ENCODE data around the gene C2CD2. TPM values are rescaled to one million over a fixed set of nuclear protein-coding genes. Genes with fewer than 3 reads are reported as not detected.

Gene C2CD2
- total RNA-seq, 4 donors from 2014 or later = 1.7 to 7.2 (median 2.4) TPM

- Histone ChIP-seq H3K27ac (no peak overlapping the region), H3K4me1 (peaks cover 0 to 9% of the 10 kb centered on the region in 2 donors), H3K36me3 (no peaks in the 10 kb centered on the region), H3K9me3 (no peaks in the 10 kb centered on the region), H3K4me3 (no peak overlapping the region), H3K27me3 (no peaks in the 10 kb centered on the region)
- DNase-seq = no peak
- in situ Hi-C loops (cut with MboI; ENCODE audit: low sequenced_read_pairs in 4 of 4) = no loop called here
- no peak for ATAC-seq
- TF ChIP-seq POLR2A (IDR thresholded peaks at IDR 0.05) (no peak), CTCF (IDR thresholded peaks at IDR 0.05 in 4 of 5, conservative IDR thresholded peaks at IDR 0.05 in 1 of 5) (no peak)
- intact Hi-C loops (cut with DNase I; ENCODE audit: low total_unique reads) = loop anchor here (5.0 kb wide), 4 partner anchors 83 to 707 kb away; partner anchors contain the start of gene BACE2
These were observed 79.2 kb downstream of the C2CD2 start for GRCh38 chr21:41874611-41875010.

DNA sequence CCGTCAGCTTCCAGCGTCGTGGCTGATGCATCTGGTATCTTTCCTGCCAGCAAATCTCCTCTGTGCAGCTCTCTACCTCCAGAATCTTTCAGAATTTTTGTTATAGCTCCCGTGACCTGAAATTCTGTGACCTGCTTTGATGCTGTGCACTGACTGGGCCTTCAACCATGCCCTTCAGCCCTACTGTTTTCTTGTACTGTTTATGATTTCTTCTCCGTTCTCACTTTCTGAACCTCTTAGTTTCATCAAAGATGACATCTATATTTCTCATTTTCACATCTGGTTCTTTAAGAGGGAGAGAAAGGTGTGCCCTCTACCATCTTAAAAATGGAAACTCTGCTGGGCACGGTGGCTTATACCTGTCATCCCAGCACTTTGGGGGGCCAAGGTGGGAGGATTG, 80.4 kb downstream of the C2CD2 start:
- DNase-seq (no peak), ATAC-seq (no peak)
- H3K36me3 ChIP-seq = no peaks in the 10 kb centered on the region
- H3K27me3 ChIP-seq = no peaks in the 10 kb centered on the region
- peaks cover 0 to 9% of the 10 kb centered on the region in 2 donors for H3K4me1 ChIP-seq
- H3K27ac ChIP-seq = no peak overlapping the region
- intact Hi-C loops (cut with DNase I; ENCODE audit: low total_unique reads) = no loop called here
- in situ Hi-C loops (cut with MboI; ENCODE audit: low sequenced_read_pairs in 4 of 4) = no loop called here
- H3K4me3 ChIP-seq = no peak overlapping the region
- H3K9me3 ChIP-seq = no peaks in the 10 kb centered on the region
- TF ChIP-seq CTCF (IDR thresholded peaks at IDR 0.05 in 4 of 5, conservative IDR thresholded peaks at IDR 0.05 in 1 of 5) = no peak
- TF ChIP-seq POLR2A (IDR thresholded peaks at IDR 0.05) = no peak

DNA sequence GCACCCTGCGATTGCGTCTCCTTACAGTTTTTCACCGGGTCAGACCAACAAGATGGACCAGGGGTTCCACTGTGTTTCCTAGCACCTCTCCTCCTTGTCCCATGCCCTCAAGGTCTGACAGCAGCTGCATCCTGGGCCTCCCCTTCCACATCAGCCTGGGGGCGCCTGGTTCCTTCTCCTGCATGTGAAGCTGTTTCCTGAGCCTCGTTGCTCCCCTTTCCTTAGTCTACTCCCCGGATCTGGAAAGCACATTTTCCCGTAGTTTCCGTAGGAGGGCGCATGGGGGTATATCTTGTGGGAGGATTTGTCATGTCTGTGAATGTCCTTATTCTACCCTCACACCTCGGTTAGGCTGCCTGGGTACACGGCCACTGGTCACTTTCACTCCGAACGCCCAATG, 80.8 kb downstream of the C2CD2 start:
- in situ Hi-C loops (cut with MboI; ENCODE audit: low sequenced_read_pairs in 4 of 4) (no loop called here), intact Hi-C loops (cut with DNase I; ENCODE audit: low total_unique reads) (no loop called here)

DNA sequence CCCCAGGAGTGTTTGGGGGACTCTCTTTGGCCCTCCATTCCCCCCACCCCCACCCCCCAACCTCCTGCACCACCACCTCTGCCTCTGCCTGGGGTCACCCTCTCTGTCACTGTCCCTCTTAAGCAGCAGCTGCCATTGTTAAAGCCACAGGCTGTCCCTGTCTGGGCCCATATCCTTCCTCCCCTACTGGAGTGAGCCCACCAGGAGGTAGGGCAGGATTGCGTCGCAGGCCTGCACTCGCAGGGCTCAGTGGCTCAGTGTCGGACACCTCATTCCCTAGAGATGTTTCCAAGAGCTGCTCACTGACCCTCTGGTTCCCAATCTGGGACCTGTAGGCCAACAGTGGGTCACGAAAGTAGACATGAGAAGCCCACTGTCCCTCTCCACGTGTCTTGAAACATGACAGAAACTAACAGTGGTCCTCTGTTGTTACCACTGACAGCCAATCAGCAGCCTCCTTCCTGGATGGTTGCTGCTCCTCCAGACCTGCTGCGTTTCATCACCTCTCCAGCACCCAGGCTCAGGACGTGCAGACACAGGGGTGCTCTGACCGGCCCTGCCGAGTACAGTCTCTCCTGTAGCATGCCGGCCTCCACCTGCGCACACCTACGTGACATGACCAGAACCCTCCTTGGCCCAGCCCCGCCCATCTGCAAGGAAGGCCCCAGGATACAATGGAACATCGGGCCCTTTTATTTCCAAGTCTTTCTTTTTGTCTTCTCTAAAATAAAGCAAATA, 82.4 kb downstream of the C2CD2 start:
- H3K27me3 ChIP-seq = no peaks in the 10 kb centered on the region
- no peaks in the 10 kb centered on the region for H3K4me1 ChIP-seq
- H3K36me3 ChIP-seq = no peaks in the 10 kb centered on the region
- in situ Hi-C loops (cut with MboI; ENCODE audit: low sequenced_read_pairs in 4 of 4) (no loop called here), intact Hi-C loops (cut with DNase I; ENCODE audit: low total_unique reads) (no loop called here)
- no peak for DNase-seq
- no peaks in the 10 kb centered on the region for H3K9me3 ChIP-seq
- no peak for TF ChIP-seq POLR2A (IDR thresholded peaks at IDR 0.05)
- no peak overlapping the region for H3K4me3 ChIP-seq
- ATAC-seq = no peak
- no peak overlapping the region for H3K27ac ChIP-seq

More for the DNA sequence above, 80.8 kb downstream of the C2CD2 start:
- Histone ChIP-seq H3K4me1 (peaks cover 0 to 5% of the 10 kb centered on the region in 2 donors), H3K9me3 (no peaks in the 10 kb centered on the region), H3K27me3 (no peaks in the 10 kb centered on the region), H3K36me3 (no peaks in the 10 kb centered on the region), H3K4me3 (no peak overlapping the region), H3K27ac (no peak overlapping the region)
- DNase-seq (no peak), ATAC-seq (no peak)
- TF ChIP-seq POLR2A (IDR thresholded peaks at IDR 0.05) (no peak), CTCF (IDR thresholded peaks at IDR 0.05 in 4 of 5, conservative IDR thresholded peaks at IDR 0.05 in 1 of 5) (no peak)

GRCh38 chr21:41869771-41870170, 84.0 kb downstream of the C2CD2 start:
- H3K9me3 ChIP-seq = no peaks in the 10 kb centered on the region
- no peaks in the 10 kb centered on the region for H3K4me1 ChIP-seq
- no peak for DNase-seq
- no peak overlapping the region for H3K4me3 ChIP-seq
- ATAC-seq = no peak
- intact Hi-C loops (cut with DNase I; ENCODE audit: low total_unique reads) (no loop called here), in situ Hi-C loops (cut with MboI; ENCODE audit: low sequenced_read_pairs in 4 of 4) (no loop called here)
- H3K27ac ChIP-seq = no peak overlapping the region
- H3K27me3 ChIP-seq = no peaks in the 10 kb centered on the region
- H3K36me3 ChIP-seq = no peaks in the 10 kb centered on the region
- TF ChIP-seq POLR2A (IDR thresholded peaks at IDR 0.05) (no peak), CTCF (IDR thresholded peaks at IDR 0.05 in 4 of 5, conservative IDR thresholded peaks at IDR 0.05 in 1 of 5) (no peak)

All from gastrocnemius medialis (tissue), 4 donors.